Type B pancreatic cell (in vitro differentiated cells): ENCODE data around the gene INAVA. TPM values are rescaled to one million over a fixed set of nuclear protein-coding genes. Genes with fewer than 3 reads are reported as not detected.

ENCODE experiments used
- DNase-seq: peaks from one replicate; pipeline ENCODE4 v3.0.0; 2021; ENCODE audit warnings: mixed read lengths; ENCODE audit not compliant: unreplicated experiment; ENCODE audit errors: extremely low spot score
- H3K27ac Mint-ChIP-seq: 2 replicates; pipeline ENCODE4 v1.8.0; 2021; ENCODE audit warnings: mild to moderate bottlenecking, mixed read lengths
- H3K27me3 Mint-ChIP-seq: 2 replicates; pipeline ENCODE4 v1.8.0; 2021; ENCODE audit warnings: mixed read lengths
- H3K36me3 Mint-ChIP-seq: 2 replicates; pipeline ENCODE4 v1.8.0; 2021; ENCODE audit warnings: mixed read lengths
- H3K4me1 Mint-ChIP-seq: one replicate; pipeline ENCODE4 v1.8.0; 2021; ENCODE audit warnings: mixed read lengths; ENCODE audit not compliant: unreplicated experiment
- H3K4me3 Mint-ChIP-seq: 2 replicates; pipeline ENCODE4 v1.8.0; 2021; ENCODE audit warnings: mild to moderate bottlenecking, mixed read lengths
- H3K9me3 Mint-ChIP-seq: 2 replicates; pipeline ENCODE4 v1.8.0; 2021; ENCODE audit warnings: mixed read lengths
- CTCF ChIP-seq: fragments of 200-600 bp; sonication (generic); conservative IDR thresholded peaks from 2 replicates; pipeline ENCODE4 v1.5.0; 2021; ENCODE audit warnings: antibody characterized with exemption, mild to moderate bottlenecking
- total RNA-seq: library from RNA; stranded (reverse); gene quantifications from 2 replicates; pipeline ENCODE4 v1.2.1, GENCODE V29; 2021; ENCODE audit warnings: low replicate concordance

Gene INAVA
- total RNA-seq, 1 donor from 2014 or later: 38.4 TPM

DNA sequence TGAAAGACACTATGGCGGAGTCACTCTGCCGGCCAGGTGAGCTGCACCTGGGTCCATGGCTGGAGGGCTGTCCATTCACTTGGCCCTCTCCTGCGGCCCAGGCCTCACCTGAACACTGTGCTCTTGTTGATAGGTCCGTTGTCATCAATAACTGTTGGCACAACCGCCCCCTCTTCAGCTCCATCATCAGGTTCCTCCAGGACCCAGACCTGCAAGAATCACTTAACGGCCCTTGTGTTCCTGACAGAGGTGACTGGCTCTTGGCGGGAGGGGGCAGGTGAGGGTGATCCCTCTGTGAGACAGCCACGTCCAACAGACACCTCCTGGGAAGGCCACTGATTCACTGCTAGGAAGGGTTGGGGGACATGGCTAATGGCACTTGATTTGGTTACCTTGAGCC, 54.9 kb downstream of the INAVA start:
- no peak overlapping the region for H3K4me3 Mint-ChIP-seq
- no peaks in the 10 kb centered on the region for H3K36me3 Mint-ChIP-seq
- DNase-seq: no peak
- H3K27ac Mint-ChIP-seq: no peak overlapping the region
- no peak for TF ChIP-seq CTCF
- H3K9me3 Mint-ChIP-seq: peaks cover 10% of the 10 kb centered on the region
- no peaks in the 10 kb centered on the region for H3K27me3 Mint-ChIP-seq
- peaks cover 8% of the 10 kb centered on the region for H3K4me1 Mint-ChIP-seq

DNA sequence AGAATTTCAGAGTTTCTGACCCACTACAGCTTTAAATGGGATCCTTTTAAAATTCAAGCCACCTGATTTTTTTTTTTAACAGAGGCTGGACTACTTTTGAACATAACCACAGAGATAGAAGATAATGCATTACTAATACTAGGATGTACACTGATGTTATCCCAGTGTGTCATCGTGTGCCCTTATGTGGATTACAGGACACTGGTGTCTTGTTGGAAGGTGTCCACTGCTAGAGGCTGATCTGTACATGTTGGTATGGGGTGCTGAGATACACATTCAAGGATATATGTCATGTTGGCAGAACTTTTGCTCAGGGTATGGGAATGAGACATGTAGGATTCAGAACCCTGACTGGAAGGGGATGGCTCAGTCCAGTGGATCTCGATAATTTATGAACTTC, 56.3 kb downstream of the INAVA start:
- H3K27me3 Mint-ChIP-seq: no peaks in the 10 kb centered on the region
- H3K4me1 Mint-ChIP-seq: no peaks in the 10 kb centered on the region
- H3K36me3 Mint-ChIP-seq: no peaks in the 10 kb centered on the region
- TF ChIP-seq CTCF: no peak
- H3K27ac Mint-ChIP-seq: no peak overlapping the region
- no peak overlapping the region for H3K4me3 Mint-ChIP-seq
- peaks cover 10% of the 10 kb centered on the region for H3K9me3 Mint-ChIP-seq
- DNase-seq: no peak

- Mint-ChIP-seq H3K4me1 (peaks cover under 1% of the 10 kb centered on the region), H3K4me3 (no peak overlapping the region), H3K36me3 (no peaks in the 10 kb centered on the region), H3K9me3 (no peaks in the 10 kb centered on the region), H3K27me3 (no peaks in the 10 kb centered on the region), H3K27ac (no peak overlapping the region)
- TF ChIP-seq CTCF: no peak
- DNase-seq: no peak
Observed at GRCh38 chr1:200954434-200954833, 59.7 kb downstream of the INAVA start.

GRCh38 chr1:200958597-200958996, 63.9 kb downstream of the INAVA start:
- Mint-ChIP-seq H3K36me3 (no peaks in the 10 kb centered on the region), H3K27me3 (no peaks in the 10 kb centered on the region), H3K9me3 (no peaks in the 10 kb centered on the region), H3K27ac (no peak overlapping the region), H3K4me3 (no peak overlapping the region), H3K4me1 (peaks cover 20% of the 10 kb centered on the region)
- no peak for TF ChIP-seq CTCF
- no peak for DNase-seq

- Mint-ChIP-seq H3K27me3 (no peaks in the 10 kb centered on the region), H3K36me3 (no peaks in the 10 kb centered on the region), H3K27ac (no peak overlapping the region), H3K4me1 (peaks cover 20% of the 10 kb centered on the region), H3K9me3 (no peaks in the 10 kb centered on the region), H3K4me3 (no peak overlapping the region)
- no peak for DNase-seq
- no peak for TF ChIP-seq CTCF
Observed at GRCh38 chr1:200959411-200959921, 64.8 kb downstream of the INAVA start.
